Heart left ventricle (tissue), 16 donors: ENCODE results near the gene SLC10A7. TPM values are rescaled to one million over a fixed set of nuclear protein-coding genes. Genes with fewer than 3 reads are reported as not detected.

ENCODE experiments used
- ATAC-seq, 4 donors: fragments of 200-7000 bp; cut with Tn5 transposase; one replicate each; pipeline ENCODE4 v1.9.1; 2020 to 2022; ENCODE audit warnings: moderate library complexity in 4 of 4, mild to moderate bottlenecking in 3 of 4, moderate number of reproducible peaks in 1 of 4
- DNase-seq, 5 donors: peaks; one replicate each; pipeline ENCODE4 v3.0.0-alpha.2; 2020
- H3K27ac ChIP-seq, 12 donors: fragments of 200-600 bp; sonication (generic) in 4 of 12; one replicate each; pipeline versions ENCODE4 v1.5.0 to v1.8.0; 2016 to 2022; ENCODE audit warnings: mild to moderate bottlenecking in 2 of 12
- H3K27me3 ChIP-seq, 9 donors: fragments of 200-600 bp; sonication (generic) in 2 of 9; one replicate each; pipeline versions ENCODE4 v1.5.1 to v1.8.0; 2016 to 2022; ENCODE audit warnings: mild to moderate bottlenecking in 3 of 9
- H3K36me3 ChIP-seq, 9 donors: fragments of 200-600 bp; sonication (generic) in 2 of 9; one replicate each; pipeline versions ENCODE4 v1.5.0 to v1.8.0; 2018 to 2022; ENCODE audit warnings: mild to moderate bottlenecking in 2 of 9
- H3K4me1 ChIP-seq, 12 donors: fragments of 200-600 bp; sonication (generic) in 4 of 12; one replicate each; pipeline versions ENCODE4 v1.5.0 to v1.8.0; 2016 to 2022; ENCODE audit warnings: mild to moderate bottlenecking in 3 of 12
- H3K4me3 ChIP-seq, 12 donors: fragments of 200-600 bp; sonication (generic) in 4 of 12; one replicate each; pipeline versions ENCODE4 v1.5.0 to v1.8.0; 2017 to 2022; ENCODE audit warnings: mild to moderate bottlenecking in 9 of 12, moderate library complexity in 4 of 12
- H3K9me3 ChIP-seq, 12 donors: fragments of 200-600 bp; sonication (generic) in 4 of 12; one replicate each; pipeline versions ENCODE4 v1.5.0 to v1.8.0; 2016 to 2022; ENCODE audit warnings: mild to moderate bottlenecking in 1 of 12
- POLR2A ChIP-seq, 2 donors: fragments of 450-650 bp; IDR thresholded peaks; one replicate each; pipeline ENCODE4 v1.6.1; 2017; ENCODE audit warnings: antibody characterized with exemption in 2 of 2, mild to moderate bottlenecking in 2 of 2, moderate library complexity in 2 of 2
- WGBS, 4 donors: extraction: QIAGEN DNeasy Blood & Tissue Kit in 2 of 4; methylation state at CpG; one replicate each; pipeline versions ENCODE4 v1.1.5 to v1.1.7; 2013 to 2018; 5-methylcytosine and 5-hydroxymethylcytosine counted together
- intact Hi-C, 10 donors: fragments of 100-400 bp; cut with DNase I; formaldehyde crosslinking; loops; one replicate each; pipeline versions ENCODE4 v1.11.1 to v1.14.2; 2022
- polyA plus RNA-seq, 2 donors: library from polyadenylated mRNA; stranded (reverse); fragments of 200-250 nt; gene quantifications; one replicate each; pipeline ENCODE4 v1.2.3, GENCODE V29; 2013
- total RNA-seq, 9 donors: library from RNA; depleted of rRNA in 2 of 9; stranded (reverse); fragments of >200 nt in 2 of 9; fragmentation: NEBNext Ultra II Directional in 3 of 9; extraction: Animal tissue kit (Norgen Biotek cat#: 25700) in 3 of 9; gene quantifications; one replicate each; pipeline versions ENCODE4 v1.1.0 to v1.2.4, GENCODE V29; 2016 to 2023
- TF ChIP-seq, protein P1 (sequence below), 12 donors: fragments of 200-600 bp; sonication (generic) in 4 of 12; IDR thresholded peaks; one replicate each; pipeline versions ENCODE4 v1.5.0 to v1.8.0; 2018 to 2022; ENCODE audit warnings: antibody characterized with exemption in 12 of 12, mild to moderate bottlenecking in 5 of 12
- donor health status: ischemic (EF 13 %, LVEDD 7.1; RV severe dilation, severe dysfunction).
- donor health status: healthy with polysubstance abuse.
- donor health status: DM: no; HTN: yes; CAD: no.
- donor health status: DM: no; HTN: no; CAD: no.
- donor health status: ischemic (EF 25% LVEDD 6.9; RV normal size, moderate dysfunction).
- donor health status: ischemic (EF 25% LVEDD 5.7; RV mildly dilated, moderate dysfunction).
- donor health status: healthy.
- donor health status: DM: yes; HTN: yes; CAD: no.
- donor health status: ischemic (EF 35%, LVEDD 5.7; RV mildly dilated, moderate dysfunction).
- donor health status: nonischemic (EF 11% LVEDD 7.7; RV severe dilation, severe dysfunction).
- donor health status: DM: yes; HTN: yes; CAD: no.
- donor health status: PGD.
- donor health status: ischemic (EF 29% LVEDD 5.4; RV normal size, mild dysfunction).
- donor health status: nonischemic (EF 23%, LVEDD 6.1; RV moderate dilation, normal function).

Gene SLC10A7
- total and polyA plus RNA-seq, 11 donors, result 1.2 to 8.7 (median 3.1) TPM

DNA sequence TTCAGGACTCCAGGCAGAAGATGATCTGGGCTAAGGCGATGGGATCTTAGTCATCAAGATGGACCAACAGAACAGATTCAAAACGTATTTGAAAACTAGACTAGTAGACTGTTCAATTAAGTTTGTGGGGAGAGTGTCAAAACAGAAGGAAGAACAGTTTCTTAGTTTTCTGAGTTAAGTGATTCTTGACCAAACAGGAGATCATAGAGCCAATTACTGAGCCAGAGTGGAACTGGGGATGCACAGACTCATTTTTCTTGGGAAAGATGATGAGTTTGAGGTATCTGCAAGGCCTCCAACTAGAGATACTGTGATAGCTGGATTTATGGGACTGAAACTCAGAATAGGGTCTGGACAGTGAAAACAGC, 187.9 kb downstream of the SLC10A7 start:
- TF ChIP-seq, protein P1, sequence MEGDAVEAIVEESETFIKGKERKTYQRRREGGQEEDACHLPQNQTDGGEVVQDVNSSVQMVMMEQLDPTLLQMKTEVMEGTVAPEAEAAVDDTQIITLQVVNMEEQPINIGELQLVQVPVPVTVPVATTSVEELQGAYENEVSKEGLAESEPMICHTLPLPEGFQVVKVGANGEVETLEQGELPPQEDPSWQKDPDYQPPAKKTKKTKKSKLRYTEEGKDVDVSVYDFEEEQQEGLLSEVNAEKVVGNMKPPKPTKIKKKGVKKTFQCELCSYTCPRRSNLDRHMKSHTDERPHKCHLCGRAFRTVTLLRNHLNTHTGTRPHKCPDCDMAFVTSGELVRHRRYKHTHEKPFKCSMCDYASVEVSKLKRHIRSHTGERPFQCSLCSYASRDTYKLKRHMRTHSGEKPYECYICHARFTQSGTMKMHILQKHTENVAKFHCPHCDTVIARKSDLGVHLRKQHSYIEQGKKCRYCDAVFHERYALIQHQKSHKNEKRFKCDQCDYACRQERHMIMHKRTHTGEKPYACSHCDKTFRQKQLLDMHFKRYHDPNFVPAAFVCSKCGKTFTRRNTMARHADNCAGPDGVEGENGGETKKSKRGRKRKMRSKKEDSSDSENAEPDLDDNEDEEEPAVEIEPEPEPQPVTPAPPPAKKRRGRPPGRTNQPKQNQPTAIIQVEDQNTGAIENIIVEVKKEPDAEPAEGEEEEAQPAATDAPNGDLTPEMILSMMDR (IDR thresholded peaks at IDR 0.05), result no peak
- no peak for TF ChIP-seq POLR2A (IDR thresholded peaks at IDR 0.05)
- Histone ChIP-seq H3K27ac (no peak overlapping the region), H3K9me3 (no peaks in the 10 kb centered on the region), H3K4me1 (peaks cover 0 to 17% (median 1%) of the 10 kb centered on the region in 12 donors), H3K36me3 (no peaks in the 10 kb centered on the region), H3K27me3 (no peaks in the 10 kb centered on the region), H3K4me3 (no peak overlapping the region)
- ATAC-seq (no peak), DNase-seq (no peak)
- intact Hi-C loops, result loop anchor here in 4 of 10 donors (2.0 to 10.0 kb wide), 4 partner anchors 49 to 239 kb away; no protein-coding TSS in a partner anchor
- WGBS, 4 donors, result 86 to 97% (median 89%) methylated on average over 2 of the region's 2 CpGs

DNA sequence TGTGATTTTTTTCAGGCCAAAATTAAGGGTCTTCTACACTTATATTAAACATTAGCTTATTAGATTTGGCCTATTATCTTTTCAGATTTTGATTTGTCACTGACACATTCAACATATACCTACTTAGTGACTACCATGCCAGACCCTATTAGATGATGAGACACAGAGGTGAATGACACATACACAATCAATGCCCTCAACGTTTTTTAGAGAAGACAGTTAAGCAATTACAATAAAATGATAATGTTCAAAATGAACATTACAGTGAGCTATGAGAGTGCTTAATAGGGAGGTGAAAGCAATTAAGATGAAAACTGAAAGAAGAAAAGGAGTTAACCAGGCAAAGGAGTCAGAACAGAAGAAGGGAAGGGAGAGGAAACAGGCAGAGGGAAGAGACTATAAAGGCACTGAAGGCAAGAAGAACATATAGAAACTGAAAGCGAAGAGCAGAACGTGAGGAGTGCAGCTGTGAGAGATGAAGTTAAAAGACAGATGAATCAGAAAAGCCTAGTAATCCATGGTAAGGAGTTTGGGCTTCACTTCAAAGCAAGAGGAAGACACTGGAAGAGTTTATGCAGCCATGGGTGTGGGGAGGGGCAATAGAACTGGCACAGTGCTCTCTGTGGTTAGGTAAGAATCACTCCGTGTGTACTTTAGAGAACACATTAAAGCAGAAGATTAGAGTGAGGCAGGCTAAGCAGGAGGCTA, 188.4 kb downstream of the SLC10A7 start:
- H3K27me3 ChIP-seq, result no peaks in the 10 kb centered on the region
- H3K4me1 ChIP-seq, result peaks cover 0 to 23% (median 1%) of the 10 kb centered on the region in 12 donors
- H3K27ac ChIP-seq, result no peak overlapping the region
- no peaks in the 10 kb centered on the region for H3K9me3 ChIP-seq
- intact Hi-C loops, result loop anchor here in 3 of 10 donors (5.0 to 10.0 kb wide), 3 partner anchors 49 to 239 kb away; no protein-coding TSS in a partner anchor
- ATAC-seq (no peak), DNase-seq (no peak)
- 69 to 77% (median 75%) methylated on average over 4 of the region's 4 CpGs for WGBS, 4 donors
- no peak overlapping the region for H3K4me3 ChIP-seq
- TF ChIP-seq, protein P1 (IDR thresholded peaks at IDR 0.05), result no peak
- TF ChIP-seq POLR2A (IDR thresholded peaks at IDR 0.05), result no peak
- no peaks in the 10 kb centered on the region for H3K36me3 ChIP-seq

DNA sequence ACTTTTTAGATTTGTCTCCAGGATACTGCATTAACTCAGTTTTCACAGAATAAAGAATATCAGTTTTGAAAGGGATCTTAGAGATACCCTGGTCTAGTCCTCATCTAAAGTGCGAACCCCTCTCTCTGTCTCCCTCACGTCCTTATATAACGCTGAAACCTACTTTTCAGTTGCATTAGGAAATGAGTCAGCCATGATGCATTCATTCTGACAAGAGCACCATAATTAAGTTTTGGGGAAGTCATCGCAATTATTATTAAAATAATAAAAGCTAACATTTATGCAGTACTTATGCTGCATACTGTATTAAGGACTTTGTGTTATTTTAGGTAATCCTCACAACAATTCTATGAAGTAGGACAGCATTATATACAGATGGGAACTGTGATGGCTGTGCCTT, 191.3 kb downstream of the SLC10A7 start:
- no peak overlapping the region for H3K4me3 ChIP-seq
- WGBS, 4 donors, result 69 to 92% (median 85%) methylated on average over 4 of the region's 4 CpGs
- DNase-seq (no peak), ATAC-seq (no peak)
- H3K9me3 ChIP-seq, result no peaks in the 10 kb centered on the region
- TF ChIP-seq, protein P1 (IDR thresholded peaks at IDR 0.05), result no peak
- TF ChIP-seq POLR2A (IDR thresholded peaks at IDR 0.05), result no peak
- no peaks in the 10 kb centered on the region for H3K36me3 ChIP-seq
- H3K27ac ChIP-seq, result no peak overlapping the region
- intact Hi-C loops, result loop anchor here in 3 of 10 donors (5.0 to 10.0 kb wide), 3 partner anchors 46 to 236 kb away; no protein-coding TSS in a partner anchor
- peaks cover 0 to 23% (median 0%) of the 10 kb centered on the region in 12 donors for H3K4me1 ChIP-seq
- H3K27me3 ChIP-seq, result no peaks in the 10 kb centered on the region

DNA sequence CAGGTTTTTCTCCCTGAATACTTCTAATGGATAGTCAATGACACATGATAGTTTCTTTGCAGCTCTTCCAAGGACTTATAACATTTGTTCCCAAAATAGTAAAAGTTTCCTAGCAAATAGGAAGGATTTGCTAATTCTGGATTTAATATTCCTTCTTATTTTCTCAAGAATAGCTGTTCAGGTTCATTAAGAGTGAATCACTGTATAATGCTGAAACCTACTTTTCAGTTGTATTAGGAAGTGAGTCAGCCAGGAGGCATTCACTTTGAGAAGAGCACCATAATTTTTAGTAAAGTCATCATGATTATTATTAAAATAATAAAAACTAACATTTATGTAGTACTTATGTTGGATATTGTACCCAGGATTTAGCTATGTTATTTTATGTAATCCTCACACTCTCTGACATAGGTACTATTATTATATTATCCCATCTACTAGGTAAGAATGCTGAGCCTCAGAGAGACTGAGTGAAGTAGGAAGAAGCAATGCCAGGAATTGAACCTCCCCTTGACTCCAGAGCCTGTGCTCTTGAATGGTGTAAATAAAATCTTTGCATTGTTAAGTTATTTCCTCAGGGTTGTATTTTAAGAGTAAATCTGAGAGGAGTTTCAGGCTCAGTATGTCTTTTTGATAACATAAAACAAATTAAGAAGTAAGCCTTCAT, 192.6 kb downstream of the SLC10A7 start:
- intact Hi-C loops, result loop anchor here in 1 of 10 donors (5.0 kb wide), 1 partner anchor 82 kb away; no protein-coding TSS in a partner anchor
- Histone ChIP-seq H3K9me3 (no peaks in the 10 kb centered on the region), H3K27ac (peak overlapping the region in 1 of 12 donors; percentile 18), H3K36me3 (no peaks in the 10 kb centered on the region), H3K4me1 (peaks cover 0 to 21% (median 0%) of the 10 kb centered on the region in 12 donors), H3K4me3 (no peak overlapping the region), H3K27me3 (no peaks in the 10 kb centered on the region)
- no peak for DNase-seq
- no peak for ATAC-seq
- TF ChIP-seq, protein P1 (IDR thresholded peaks at IDR 0.05), result no peak
- TF ChIP-seq POLR2A (IDR thresholded peaks at IDR 0.05), result no peak
